Measurements from ENCODE around the gene ZC3H12D.

The ZC3H12D gene

GRCh38 chr6:149482545-149483333 is 2.1 kb downstream of the ZC3H12D start:
- CTCF ChIA-PET: no interaction called here
- H3K27ac ChIP-seq (ENCODE audit: extremely low read depth, low read depth, low read length): no peak overlapping the region

DNA sequence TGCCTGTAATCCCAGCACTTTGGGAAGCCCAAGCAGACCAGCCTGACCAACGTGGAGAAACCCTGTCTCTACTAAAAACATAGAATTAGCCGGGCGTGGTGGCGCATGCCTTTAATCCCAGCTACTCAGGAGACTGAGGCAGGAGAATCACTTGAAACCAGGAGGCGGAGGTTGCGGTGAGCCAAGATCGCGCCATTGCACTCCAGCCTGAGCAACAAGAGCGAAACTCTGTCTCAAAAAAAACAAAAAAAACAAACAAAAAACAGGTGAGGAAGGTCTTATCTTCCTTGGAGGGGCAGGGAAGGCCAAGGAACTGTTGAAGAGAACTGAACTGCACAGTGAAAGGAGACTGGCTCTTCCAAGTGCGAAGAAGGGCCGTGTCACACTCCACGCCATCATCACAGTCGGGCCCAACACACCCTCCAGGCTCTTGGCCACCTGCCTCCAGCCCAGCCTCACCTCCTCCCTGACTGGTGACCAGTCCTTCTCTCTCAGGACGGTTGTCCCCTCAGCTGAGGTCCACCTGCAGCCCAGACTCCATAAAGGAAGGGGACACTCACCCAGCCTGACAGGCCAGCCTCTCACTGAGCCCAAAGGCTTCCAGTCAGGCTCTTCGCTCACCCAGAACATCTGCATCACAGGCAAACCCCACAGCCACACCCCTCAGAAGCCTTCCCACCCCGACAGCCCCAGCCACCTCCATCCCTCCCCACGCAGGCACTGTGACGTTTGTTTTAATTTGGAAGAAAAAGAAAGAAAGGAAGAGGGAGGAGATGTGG is 4.1 kb downstream of the ZC3H12D start:
- H3K9me3 ChIP-seq (ENCODE audit: control insufficient read depth, insufficient read depth, low read depth, low read length): no peaks in the 10 kb centered on the region
- no peaks in the 10 kb centered on the region for H3K4me1 ChIP-seq (ENCODE audit: control insufficient read depth, insufficient read depth, low read length)
- no peaks in the 10 kb centered on the region for H3K36me3 ChIP-seq (ENCODE audit: control insufficient read depth in 2 of 2, insufficient read depth in 1 of 2, low read length in 2 of 2)
- TF ChIP-seq ZSCAN23 (tag by site-specific recombination; IDR thresholded peaks at IDR 0.05) (no peak), ZBTB20 (tag by site-specific recombination; IDR thresholded peaks at IDR 0.05) (no peak), KLF16 (tag by site-specific recombination; IDR thresholded peaks at IDR 0.05) (no peak), ZNF768 (tag by site-specific recombination; IDR thresholded peaks at IDR 0.05) (no peak), ZNF302 (tag by site-specific recombination; IDR thresholded peaks at IDR 0.05; ENCODE audit: low read depth) (no peak), MZF1 (tag by site-specific recombination; IDR thresholded peaks at IDR 0.05; ENCODE audit: borderline replicate concordance) (no peak), ZNF785 (tag by site-specific recombination; IDR thresholded peaks at IDR 0.05) (no peak), OSR2 (tag by site-specific recombination; IDR thresholded peaks at IDR 0.05) (no peak), SETDB1 (IDR thresholded peaks at IDR 0.05; ENCODE audit: insufficient read length, low read length) (no peak), HOXD13 (CRISPR knock-in tag; IDR thresholded peaks at IDR 0.05; ENCODE audit: borderline replicate concordance) (no peak), FEZF1 (tag by site-specific recombination; IDR thresholded peaks at IDR 0.05) (no peak), ZBTB48 (tag by site-specific recombination; IDR thresholded peaks at IDR 0.05) (no peak)
- TF ChIP-seq, protein P1, sequence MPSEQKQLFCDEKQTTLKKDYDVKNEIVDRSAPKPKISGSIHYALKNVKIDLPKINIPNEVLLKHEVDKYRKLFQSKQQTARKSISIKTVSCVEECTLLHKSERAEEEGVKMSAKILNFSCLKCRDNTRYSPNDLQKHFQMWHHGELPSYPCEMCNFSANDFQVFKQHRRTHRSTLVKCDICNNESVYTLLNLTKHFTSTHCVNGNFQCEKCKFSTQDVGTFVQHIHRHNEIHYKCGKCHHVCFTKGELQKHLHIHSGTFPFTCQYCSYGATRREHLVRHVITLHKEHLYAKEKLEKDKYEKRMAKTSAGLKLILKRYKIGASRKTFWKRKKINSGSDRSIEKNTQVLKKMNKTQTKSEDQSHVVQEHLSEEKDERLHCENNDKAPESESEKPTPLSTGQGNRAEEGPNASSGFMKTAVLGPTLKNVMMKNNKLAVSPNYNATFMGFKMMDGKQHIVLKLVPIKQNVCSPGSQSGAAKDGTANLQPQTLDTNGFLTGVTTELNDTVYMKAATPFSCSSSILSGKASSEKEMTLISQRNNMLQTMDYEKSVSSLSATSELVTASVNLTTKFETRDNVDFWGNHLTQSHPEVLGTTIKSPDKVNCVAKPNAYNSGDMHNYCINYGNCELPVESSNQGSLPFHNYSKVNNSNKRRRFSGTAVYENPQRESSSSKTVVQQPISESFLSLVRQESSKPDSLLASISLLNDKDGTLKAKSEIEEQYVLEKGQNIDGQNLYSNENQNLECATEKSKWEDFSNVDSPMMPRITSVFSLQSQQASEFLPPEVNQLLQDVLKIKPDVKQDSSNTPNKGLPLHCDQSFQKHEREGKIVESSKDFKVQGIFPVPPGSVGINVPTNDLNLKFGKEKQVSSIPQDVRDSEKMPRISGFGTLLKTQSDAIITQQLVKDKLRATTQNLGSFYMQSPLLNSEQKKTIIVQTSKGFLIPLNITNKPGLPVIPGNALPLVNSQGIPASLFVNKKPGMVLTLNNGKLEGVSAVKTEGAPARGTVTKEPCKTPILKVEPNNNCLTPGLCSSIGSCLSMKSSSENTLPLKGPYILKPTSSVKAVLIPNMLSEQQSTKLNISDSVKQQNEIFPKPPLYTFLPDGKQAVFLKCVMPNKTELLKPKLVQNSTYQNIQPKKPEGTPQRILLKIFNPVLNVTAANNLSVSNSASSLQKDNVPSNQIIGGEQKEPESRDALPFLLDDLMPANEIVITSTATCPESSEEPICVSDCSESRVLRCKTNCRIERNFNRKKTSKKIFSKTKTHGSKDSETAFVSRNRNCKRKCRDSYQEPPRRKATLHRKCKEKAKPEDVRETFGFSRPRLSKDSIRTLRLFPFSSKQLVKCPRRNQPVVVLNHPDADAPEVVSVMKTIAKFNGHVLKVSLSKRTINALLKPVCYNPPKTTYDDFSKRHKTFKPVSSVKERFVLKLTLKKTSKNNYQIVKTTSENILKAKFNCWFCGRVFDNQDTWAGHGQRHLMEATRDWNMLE (tag by site-specific recombination; conservative IDR thresholded peaks at IDR 0.05; ENCODE audit: low read depth): no peak
- TF ChIP-seq, protein P2, sequence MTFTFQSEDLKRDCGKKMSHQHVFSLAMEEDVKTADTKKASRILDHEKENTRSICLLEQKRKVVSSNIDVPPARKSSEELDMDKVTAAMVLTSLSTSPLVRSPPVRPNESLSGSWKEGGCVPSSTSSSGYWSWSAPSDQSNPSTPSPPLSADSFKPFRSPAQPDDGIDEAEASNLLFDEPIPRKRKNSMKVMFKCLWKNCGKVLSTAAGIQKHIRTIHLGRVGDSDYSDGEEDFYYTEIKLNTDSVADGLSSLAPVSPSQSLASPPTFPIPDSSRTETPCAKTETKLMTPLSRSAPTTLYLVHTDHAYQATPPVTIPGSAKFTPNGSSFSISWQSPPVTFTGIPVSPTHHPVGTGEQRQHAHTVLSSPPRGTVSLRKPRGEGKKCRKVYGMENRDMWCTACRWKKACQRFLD (tag by site-specific recombination; IDR thresholded peaks at IDR 0.05): no peak
- TF ChIP-seq, protein P3, sequence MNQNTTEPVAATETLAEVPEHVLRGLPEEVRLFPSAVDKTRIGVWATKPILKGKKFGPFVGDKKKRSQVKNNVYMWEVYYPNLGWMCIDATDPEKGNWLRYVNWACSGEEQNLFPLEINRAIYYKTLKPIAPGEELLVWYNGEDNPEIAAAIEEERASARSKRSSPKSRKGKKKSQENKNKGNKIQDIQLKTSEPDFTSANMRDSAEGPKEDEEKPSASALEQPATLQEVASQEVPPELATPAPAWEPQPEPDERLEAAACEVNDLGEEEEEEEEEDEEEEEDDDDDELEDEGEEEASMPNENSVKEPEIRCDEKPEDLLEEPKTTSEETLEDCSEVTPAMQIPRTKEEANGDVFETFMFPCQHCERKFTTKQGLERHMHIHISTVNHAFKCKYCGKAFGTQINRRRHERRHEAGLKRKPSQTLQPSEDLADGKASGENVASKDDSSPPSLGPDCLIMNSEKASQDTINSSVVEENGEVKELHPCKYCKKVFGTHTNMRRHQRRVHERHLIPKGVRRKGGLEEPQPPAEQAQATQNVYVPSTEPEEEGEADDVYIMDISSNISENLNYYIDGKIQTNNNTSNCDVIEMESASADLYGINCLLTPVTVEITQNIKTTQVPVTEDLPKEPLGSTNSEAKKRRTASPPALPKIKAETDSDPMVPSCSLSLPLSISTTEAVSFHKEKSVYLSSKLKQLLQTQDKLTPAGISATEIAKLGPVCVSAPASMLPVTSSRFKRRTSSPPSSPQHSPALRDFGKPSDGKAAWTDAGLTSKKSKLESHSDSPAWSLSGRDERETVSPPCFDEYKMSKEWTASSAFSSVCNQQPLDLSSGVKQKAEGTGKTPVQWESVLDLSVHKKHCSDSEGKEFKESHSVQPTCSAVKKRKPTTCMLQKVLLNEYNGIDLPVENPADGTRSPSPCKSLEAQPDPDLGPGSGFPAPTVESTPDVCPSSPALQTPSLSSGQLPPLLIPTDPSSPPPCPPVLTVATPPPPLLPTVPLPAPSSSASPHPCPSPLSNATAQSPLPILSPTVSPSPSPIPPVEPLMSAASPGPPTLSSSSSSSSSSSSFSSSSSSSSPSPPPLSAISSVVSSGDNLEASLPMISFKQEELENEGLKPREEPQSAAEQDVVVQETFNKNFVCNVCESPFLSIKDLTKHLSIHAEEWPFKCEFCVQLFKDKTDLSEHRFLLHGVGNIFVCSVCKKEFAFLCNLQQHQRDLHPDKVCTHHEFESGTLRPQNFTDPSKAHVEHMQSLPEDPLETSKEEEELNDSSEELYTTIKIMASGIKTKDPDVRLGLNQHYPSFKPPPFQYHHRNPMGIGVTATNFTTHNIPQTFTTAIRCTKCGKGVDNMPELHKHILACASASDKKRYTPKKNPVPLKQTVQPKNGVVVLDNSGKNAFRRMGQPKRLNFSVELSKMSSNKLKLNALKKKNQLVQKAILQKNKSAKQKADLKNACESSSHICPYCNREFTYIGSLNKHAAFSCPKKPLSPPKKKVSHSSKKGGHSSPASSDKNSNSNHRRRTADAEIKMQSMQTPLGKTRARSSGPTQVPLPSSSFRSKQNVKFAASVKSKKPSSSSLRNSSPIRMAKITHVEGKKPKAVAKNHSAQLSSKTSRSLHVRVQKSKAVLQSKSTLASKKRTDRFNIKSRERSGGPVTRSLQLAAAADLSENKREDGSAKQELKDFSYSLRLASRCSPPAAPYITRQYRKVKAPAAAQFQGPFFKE (tag by site-specific recombination; IDR thresholded peaks at IDR 0.05; ENCODE audit: borderline replicate concordance): no peak
- H3K27ac ChIP-seq (ENCODE audit: extremely low read depth, low read depth, low read length): no peak overlapping the region
- CTCF ChIA-PET: interaction anchor here (0.6 to 1.9 kb wide), 3 partner anchors 8 to 481 kb away, joined by 3 to 6 read pairs (median 4); no protein-coding TSS in a partner anchor
- no peak overlapping the region for H3K4me3 ChIP-seq (ENCODE audit: low read depth, low read length)
- POLR2A ChIA-PET: no interaction called here

More at GRCh38 chr6:149482545-149483333, 2.1 kb downstream of the ZC3H12D start:
- H3K36me3 ChIP-seq (ENCODE audit: control insufficient read depth in 2 of 2, insufficient read depth in 1 of 2, low read length in 2 of 2): no peaks in the 10 kb centered on the region
- H3K4me1 ChIP-seq (ENCODE audit: control insufficient read depth, insufficient read depth, low read length): no peaks in the 10 kb centered on the region
- POLR2A ChIA-PET: interaction anchor here (1.4 kb wide), 1 partner anchor 8 kb away, joined by 3 read pairs; no protein-coding TSS in a partner anchor
- TF ChIP-seq ZSCAN16 (tag by site-specific recombination; IDR thresholded peaks at IDR 0.05) (no peak), ZNF561 (tag by site-specific recombination; IDR thresholded peaks at IDR 0.05; ENCODE audit: borderline replicate concordance) (no peak)
- no peak overlapping the region for H3K4me3 ChIP-seq (ENCODE audit: low read depth, low read length)
- no peaks in the 10 kb centered on the region for H3K9me3 ChIP-seq (ENCODE audit: control insufficient read depth, insufficient read depth, low read depth, low read length)

All from HEK293 (cell line).